Measurements from ENCODE around the gene CDKN2D. TPM values are rescaled to one million over a fixed set of nuclear protein-coding genes. Genes with fewer than 3 reads are reported as not detected.

Gene CDKN2D
- total RNA-seq, 1 donor from 2014 or later, result 68.3 TPM

DNA sequence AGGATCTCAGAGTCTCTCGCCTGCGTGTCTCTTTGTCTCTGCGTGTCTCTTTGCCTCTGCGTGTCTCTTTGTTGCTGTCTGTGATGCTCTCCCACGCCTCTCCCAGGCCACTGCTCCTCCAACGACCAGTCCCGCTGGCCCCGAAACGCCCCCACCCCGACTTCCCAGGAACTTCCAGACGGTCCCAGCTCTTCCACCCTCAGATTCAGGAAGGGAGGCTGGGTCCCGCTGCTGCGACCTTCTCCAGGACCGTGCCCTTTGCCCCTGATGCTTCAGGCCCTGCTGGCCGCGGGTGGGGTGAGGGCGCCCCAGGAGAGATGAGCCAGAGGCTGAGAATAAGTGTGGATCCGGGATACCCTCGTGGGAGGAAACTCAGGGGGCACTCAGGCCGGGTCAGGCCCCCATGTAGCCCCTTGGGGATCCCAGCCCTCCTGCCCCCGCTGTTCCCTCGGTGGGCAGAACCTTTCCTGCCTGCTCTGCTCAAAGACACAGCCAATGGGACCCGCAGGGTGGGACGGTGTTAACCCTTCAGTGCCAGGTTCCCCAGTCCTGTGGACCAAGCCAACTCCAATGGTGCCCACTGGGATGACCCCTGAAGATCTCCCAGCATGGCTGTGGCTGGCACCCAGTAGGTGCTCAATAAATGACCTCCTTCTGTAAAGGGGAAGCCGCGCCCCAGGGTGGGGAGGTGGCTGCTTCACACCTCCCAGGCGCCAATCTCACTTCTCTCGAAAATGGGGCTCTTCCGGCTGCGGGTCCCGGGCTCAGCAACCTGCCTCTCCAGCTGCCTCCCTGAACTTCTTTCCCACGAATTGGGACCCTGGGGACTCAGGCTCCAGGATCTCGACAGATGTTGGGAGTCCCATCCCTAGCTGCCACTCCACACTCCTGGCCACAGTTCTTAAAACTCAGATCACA, 50.1 kb downstream of the CDKN2D start:
- no peak for DNase-seq
- Mint-ChIP-seq H3K27me3 (ENCODE audit: unreplicated experiment) (peaks cover 25% of the 10 kb centered on the region), H3K27ac (ENCODE audit: unreplicated experiment) (no peak overlapping the region), H3K4me3 (ENCODE audit: unreplicated experiment) (peak overlapping the region; percentile 68), H3K9me3 (ENCODE audit: unreplicated experiment) (peaks cover 6% of the 10 kb centered on the region), H3K4me1 (ENCODE audit: low read depth, unreplicated experiment) (peaks cover 11% of the 10 kb centered on the region), H3K36me3 (ENCODE audit: unreplicated experiment) (no peaks in the 10 kb centered on the region)
- TF ChIP-seq, protein P1, sequence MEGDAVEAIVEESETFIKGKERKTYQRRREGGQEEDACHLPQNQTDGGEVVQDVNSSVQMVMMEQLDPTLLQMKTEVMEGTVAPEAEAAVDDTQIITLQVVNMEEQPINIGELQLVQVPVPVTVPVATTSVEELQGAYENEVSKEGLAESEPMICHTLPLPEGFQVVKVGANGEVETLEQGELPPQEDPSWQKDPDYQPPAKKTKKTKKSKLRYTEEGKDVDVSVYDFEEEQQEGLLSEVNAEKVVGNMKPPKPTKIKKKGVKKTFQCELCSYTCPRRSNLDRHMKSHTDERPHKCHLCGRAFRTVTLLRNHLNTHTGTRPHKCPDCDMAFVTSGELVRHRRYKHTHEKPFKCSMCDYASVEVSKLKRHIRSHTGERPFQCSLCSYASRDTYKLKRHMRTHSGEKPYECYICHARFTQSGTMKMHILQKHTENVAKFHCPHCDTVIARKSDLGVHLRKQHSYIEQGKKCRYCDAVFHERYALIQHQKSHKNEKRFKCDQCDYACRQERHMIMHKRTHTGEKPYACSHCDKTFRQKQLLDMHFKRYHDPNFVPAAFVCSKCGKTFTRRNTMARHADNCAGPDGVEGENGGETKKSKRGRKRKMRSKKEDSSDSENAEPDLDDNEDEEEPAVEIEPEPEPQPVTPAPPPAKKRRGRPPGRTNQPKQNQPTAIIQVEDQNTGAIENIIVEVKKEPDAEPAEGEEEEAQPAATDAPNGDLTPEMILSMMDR (IDR thresholded peaks at IDR 0.05; ENCODE audit: partially characterized antibody, unreplicated experiment), result no peak

DNA sequence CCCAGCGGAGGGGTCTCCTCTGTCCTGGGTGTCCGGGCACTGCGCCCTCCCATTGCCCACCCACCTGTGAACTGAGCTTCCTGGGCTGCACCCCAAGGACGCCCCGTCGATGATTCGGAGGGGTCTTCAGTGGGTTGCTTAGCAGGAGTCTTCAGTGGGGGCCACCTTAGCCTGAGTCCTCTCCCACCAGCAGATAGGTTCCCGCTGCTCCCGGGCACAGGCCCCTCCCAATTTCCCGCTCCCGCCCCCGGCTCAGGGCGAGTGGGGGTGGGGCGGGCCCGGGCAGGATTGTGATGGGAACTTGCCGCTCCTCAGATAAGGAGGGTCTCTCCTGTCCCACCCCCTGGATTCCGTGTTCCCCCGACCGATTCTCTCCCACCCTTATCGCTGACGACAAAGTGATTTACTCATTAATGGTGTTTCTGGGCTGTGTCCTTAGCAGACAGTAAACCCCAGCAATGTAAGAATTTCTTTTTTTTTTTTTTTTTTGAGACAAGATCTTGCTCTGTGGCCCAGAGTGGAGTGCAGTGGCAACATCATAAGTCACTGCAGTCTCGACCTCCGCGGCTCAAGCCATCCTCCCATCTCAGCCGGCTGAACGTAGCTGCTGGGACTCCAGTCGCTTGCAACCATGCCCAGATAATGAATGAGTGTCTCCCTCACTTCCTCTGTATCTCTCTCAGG, 50.9 kb downstream of the CDKN2D start:
- Mint-ChIP-seq H3K36me3 (ENCODE audit: unreplicated experiment) (peaks cover 5% of the 10 kb centered on the region), H3K4me1 (ENCODE audit: low read depth, unreplicated experiment) (peaks cover 11% of the 10 kb centered on the region), H3K9me3 (ENCODE audit: unreplicated experiment) (peaks cover 6% of the 10 kb centered on the region), H3K27ac (ENCODE audit: unreplicated experiment) (no peak overlapping the region), H3K27me3 (ENCODE audit: unreplicated experiment) (peaks cover 32% of the 10 kb centered on the region), H3K4me3 (ENCODE audit: unreplicated experiment) (peak overlapping the region; percentile 68)
- peak; percentile 35 for DNase-seq
- TF ChIP-seq, protein P1 (IDR thresholded peaks at IDR 0.05; ENCODE audit: partially characterized antibody, unreplicated experiment), result no peak

DNA sequence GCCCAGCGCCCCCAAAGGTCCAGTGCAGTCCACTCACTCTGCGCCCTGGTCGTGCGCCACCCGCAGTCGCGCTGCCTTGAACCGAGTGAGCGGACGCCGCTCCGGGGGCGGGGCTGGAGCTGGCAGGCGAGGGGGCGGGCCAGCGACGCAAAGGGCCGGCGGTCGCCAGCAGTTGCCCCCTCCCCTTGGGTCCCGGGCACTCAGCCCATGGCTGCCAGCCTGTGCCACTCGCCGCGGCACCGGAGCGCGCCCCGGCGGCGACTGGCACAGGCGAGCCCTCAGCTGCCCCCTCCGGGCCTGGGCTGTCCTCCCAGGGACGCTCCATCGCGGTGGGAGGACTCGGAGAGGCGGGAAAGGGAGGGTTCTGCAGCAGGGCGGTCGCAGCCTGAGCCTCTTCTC, 51.4 kb downstream of the CDKN2D start, which contains the start of gene S1PR5:
Gene S1PR5 (minus strand): TSS at position 87 of the 399 bp plus-strand sequence. CDS start 2,436 bp downstream, outside the sequence.
- Mint-ChIP-seq H3K36me3 (ENCODE audit: unreplicated experiment) (peaks cover 5% of the 10 kb centered on the region), H3K4me3 (ENCODE audit: unreplicated experiment) (peak within 1 kb of the TSS; percentile 68), H3K27me3 (ENCODE audit: unreplicated experiment) (peaks cover 32% of the 10 kb centered on the region), H3K4me1 (ENCODE audit: low read depth, unreplicated experiment) (peaks cover 11% of the 10 kb centered on the region), H3K27ac (ENCODE audit: unreplicated experiment) (no peak within 1 kb of the TSS), H3K9me3 (ENCODE audit: unreplicated experiment) (peaks cover 6% of the 10 kb centered on the region)
- TF ChIP-seq, protein P1 (IDR thresholded peaks at IDR 0.05; ENCODE audit: partially characterized antibody, unreplicated experiment), result no peak
- DNase-seq, result peak; percentile 37

DNA sequence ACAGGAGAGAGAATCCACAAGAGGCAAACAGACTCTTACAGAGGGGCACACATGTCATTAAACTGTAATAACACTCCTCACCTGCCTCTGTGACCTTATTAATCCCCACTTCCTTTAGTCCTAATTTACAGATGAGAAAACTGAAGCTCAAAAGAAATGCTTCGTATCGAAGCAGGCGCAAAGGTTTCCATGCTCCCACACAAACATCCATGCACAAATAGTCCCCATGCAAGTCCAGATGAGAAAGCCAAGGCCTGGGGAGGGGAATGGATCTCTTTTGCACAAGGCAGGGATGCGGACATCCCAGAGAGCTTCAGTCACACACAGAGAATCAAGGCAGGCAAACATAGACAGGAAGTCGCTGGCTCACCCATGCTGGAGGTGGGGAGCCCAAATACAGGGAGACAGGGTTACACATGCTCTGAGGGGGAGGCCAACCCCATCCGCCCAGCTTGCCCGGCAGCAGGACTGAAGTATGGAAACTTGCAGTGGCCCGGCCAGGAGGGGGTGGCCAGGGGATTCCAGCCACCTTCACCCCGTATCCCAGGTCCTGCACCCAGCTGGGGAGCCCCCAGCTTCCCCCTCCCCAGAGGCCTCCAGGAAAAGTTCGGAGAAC, 52.0 kb downstream of the CDKN2D start:
- peaks cover 6% of the 10 kb centered on the region for H3K9me3 Mint-ChIP-seq (ENCODE audit: unreplicated experiment)
- TF ChIP-seq, protein P1 (IDR thresholded peaks at IDR 0.05; ENCODE audit: partially characterized antibody, unreplicated experiment), result no peak
- H3K27me3 Mint-ChIP-seq (ENCODE audit: unreplicated experiment), result peaks cover 32% of the 10 kb centered on the region
- DNase-seq, result no peak
- H3K4me1 Mint-ChIP-seq (ENCODE audit: low read depth, unreplicated experiment), result peaks cover 11% of the 10 kb centered on the region
- peak overlapping the region; percentile 46 for H3K4me3 Mint-ChIP-seq (ENCODE audit: unreplicated experiment)
- no peak overlapping the region for H3K27ac Mint-ChIP-seq (ENCODE audit: unreplicated experiment)
- H3K36me3 Mint-ChIP-seq (ENCODE audit: unreplicated experiment), result peaks cover 5% of the 10 kb centered on the region

Small RNA genes lying within 50 kb of the gene (microRNA-seq; reads per million reads assigned to microRNA genes)
- 0.41 reads per million for gene MIR1238 (ENCODE audit: unreplicated experiment)

Other genes starting within 250 kb of the CDKN2D start
- gene RAVER1, start 235.4 kb downstream of the CDKN2D start, total RNA-seq (ENCODE audit: unreplicated experiment), result 24.8 TPM
- gene ICAM3, start 229.4 kb downstream of the CDKN2D start, total RNA-seq (ENCODE audit: unreplicated experiment), result 2.0 TPM
- gene TYK2, start 188.4 kb downstream of the CDKN2D start, total RNA-seq (ENCODE audit: unreplicated experiment), result 90.4 TPM
- gene CDC37, start 165.4 kb downstream of the CDKN2D start, total RNA-seq (ENCODE audit: unreplicated experiment), result 128 TPM
- 5.7 TPM for gene PDE4A, start 148.4 kb downstream of the CDKN2D start, total RNA-seq (ENCODE audit: unreplicated experiment)
- 44.1 TPM for gene KEAP1, start 65.6 kb downstream of the CDKN2D start, total RNA-seq (ENCODE audit: unreplicated experiment)
- gene S1PR5, start 51.5 kb downstream of the CDKN2D start, total RNA-seq (ENCODE audit: unreplicated experiment), result not detected
- 56.1 TPM for gene ATG4D, start 25.1 kb downstream of the CDKN2D start, total RNA-seq (ENCODE audit: unreplicated experiment)
- gene KRI1, start 3.0 kb downstream of the CDKN2D start, total RNA-seq (ENCODE audit: unreplicated experiment), result 24.1 TPM
- gene AP1M2, start 18.3 kb upstream of the CDKN2D start, total RNA-seq (ENCODE audit: unreplicated experiment), result 1.2 TPM
- 129 TPM for gene SLC44A2, start 56.6 kb upstream of the CDKN2D start, total RNA-seq (ENCODE audit: unreplicated experiment)
- 536 TPM for gene ILF3, start 85.4 kb upstream of the CDKN2D start, total RNA-seq (ENCODE audit: unreplicated experiment)
- gene QTRT1, start 132.5 kb upstream of the CDKN2D start, total RNA-seq (ENCODE audit: unreplicated experiment), result 35.1 TPM
- 227 TPM for gene DNM2, start 149.1 kb upstream of the CDKN2D start, total RNA-seq (ENCODE audit: unreplicated experiment)